K562 (cell line): Measurements from ENCODE around the gene SUPT3H. TPM values are rescaled to one million over a fixed set of nuclear protein-coding genes. Genes with fewer than 3 reads are reported as not detected.

Experiments
- CTBP1 ChIP-seq: fragments of 450-650 bp; IDR thresholded peaks from 2 replicates; pipeline ENCODE4 v1.6.1; 2016; ENCODE audit warnings: borderline replicate concordance
- E2F3 ChIP-seq: fragments of 250-450 bp; sonication (Bioruptor Pico); IDR thresholded peaks from 2 replicates; pipeline ENCODE4 v1.4.0; 2020; ENCODE audit warnings: mild to moderate bottlenecking
- GTF2E2 ChIP-seq: fragments of 200-800 bp; sonication (Bioruptor generic); IDR thresholded peaks from 2 replicates; pipeline ENCODE4 v1.6.1; 2016; ENCODE audit warnings: missing genetic modification characterization, missing compliant biosample characterization
- HDAC6 ChIP-seq: IDR thresholded peaks from 2 replicates; pipeline ENCODE4 v1.6.1; 2012; ENCODE audit warnings: low read depth, mild to moderate bottlenecking, control low read depth, inconsistent platforms, low read length, moderate library complexity
- KDM1A ChIP-seq, 2 experiments: fragments of 450-650 bp; IDR thresholded peaks; 2 replicates each; pipeline ENCODE4 v1.6.1; 2016; ENCODE audit warnings: mild to moderate bottlenecking in 2 of 2
- MIER1 ChIP-seq: fragments of 450-650 bp; IDR thresholded peaks from 2 replicates; pipeline ENCODE4 v1.6.1; 2016; ENCODE audit warnings: antibody characterized with exemption, mild to moderate bottlenecking, low read depth
- MXI1 ChIP-seq: IDR thresholded peaks from 2 replicates; pipeline ENCODE4 v1.6.1; 2011; ENCODE audit warnings: low read depth, mild to moderate bottlenecking, improper control_type of control experiment, low read length
- NFIC ChIP-seq: fragments of 450-650 bp; IDR thresholded peaks from 2 replicates; pipeline ENCODE4 v1.6.1; 2017; ENCODE audit warnings: mild to moderate bottlenecking, inconsistent platforms
- TAF15 ChIP-seq: fragments of 200-400 bp; formaldehyde crosslinking; IDR thresholded peaks from 2 replicates; pipeline ENCODE4 v1.6.1; 2017; ENCODE audit warnings: mild to moderate bottlenecking, low read depth, low read length, moderate library complexity
- XRCC5 ChIP-seq: fragments of 200-400 bp; formaldehyde crosslinking; IDR thresholded peaks from 2 replicates; pipeline ENCODE4 v1.6.1; 2017; ENCODE audit warnings: low read depth, mild to moderate bottlenecking, low read length
- polyA plus RNA-seq, 8 experiments: library from polyadenylated mRNA; depleted of rRNA in 4 of 8; stranded (reverse) in 5 of 8; unstranded in 3 of 8; fragments of >200 nt; fragmentation: Nextera tagmentation in 2 of 8; fragmentation: Illumina TruSeq in 1 of 8; extraction: Ambion mirVana in 2 of 8; extraction: Trizol in 1 of 8; gene quantifications; 2 replicates each; pipeline versions ENCODE4 v1.2.1 to v1.2.3, GENCODE V29; 2011 to 2014; ENCODE audit warnings: inconsistent platforms in 1 of 8, missing spikeins in 1 of 8
- total RNA-seq, 7 experiments: library from RNA; depleted of rRNA in 6 of 7; stranded (reverse); fragments of >200 nt in 6 of 7; fragmentation: Illumina TruSeq in 2 of 7; extraction: Trizol in 2 of 7; gene quantifications; 2 replicates each; pipeline versions ENCODE4 v1.2.1 to v1.2.3, GENCODE V29; 2011 to 2021; ENCODE audit warnings: low replicate concordance in 1 of 7
- TF ChIP-seq, protein P1 (sequence below): fragments of 450-650 bp; IDR thresholded peaks from 2 replicates; pipeline ENCODE4 v1.6.1; 2016; ENCODE audit warnings: low read depth
- TF ChIP-seq, protein P2 (sequence below): fragments of 450-650 bp; formaldehyde crosslinking; IDR thresholded peaks from 2 replicates; pipeline ENCODE4 v1.4.0; 2020; ENCODE audit warnings: mild to moderate bottlenecking, moderate library complexity
- TF ChIP-seq, protein P3 (sequence below): sonication (generic); formaldehyde crosslinking; IDR thresholded peaks from 2 replicates; pipeline ENCODE4 v1.8.1; 2023; ENCODE audit warnings: mild to moderate bottlenecking, missing genetic modification reagents
- TF ChIP-seq, protein P4 (sequence below): fragments of 250-450 bp; sonication (Bioruptor Pico); IDR thresholded peaks from 2 replicates; pipeline ENCODE4 v1.4.0; 2020; ENCODE audit warnings: mild to moderate bottlenecking, moderate library complexity

Gene SUPT3H
- total and polyA plus RNA-seq, 9 of the 15 experiments (the other 6 are each of a cell fraction or from before 2014, with no cell fraction given), result 7.2 to 16.3 (median 11.9) TPM

DNA sequence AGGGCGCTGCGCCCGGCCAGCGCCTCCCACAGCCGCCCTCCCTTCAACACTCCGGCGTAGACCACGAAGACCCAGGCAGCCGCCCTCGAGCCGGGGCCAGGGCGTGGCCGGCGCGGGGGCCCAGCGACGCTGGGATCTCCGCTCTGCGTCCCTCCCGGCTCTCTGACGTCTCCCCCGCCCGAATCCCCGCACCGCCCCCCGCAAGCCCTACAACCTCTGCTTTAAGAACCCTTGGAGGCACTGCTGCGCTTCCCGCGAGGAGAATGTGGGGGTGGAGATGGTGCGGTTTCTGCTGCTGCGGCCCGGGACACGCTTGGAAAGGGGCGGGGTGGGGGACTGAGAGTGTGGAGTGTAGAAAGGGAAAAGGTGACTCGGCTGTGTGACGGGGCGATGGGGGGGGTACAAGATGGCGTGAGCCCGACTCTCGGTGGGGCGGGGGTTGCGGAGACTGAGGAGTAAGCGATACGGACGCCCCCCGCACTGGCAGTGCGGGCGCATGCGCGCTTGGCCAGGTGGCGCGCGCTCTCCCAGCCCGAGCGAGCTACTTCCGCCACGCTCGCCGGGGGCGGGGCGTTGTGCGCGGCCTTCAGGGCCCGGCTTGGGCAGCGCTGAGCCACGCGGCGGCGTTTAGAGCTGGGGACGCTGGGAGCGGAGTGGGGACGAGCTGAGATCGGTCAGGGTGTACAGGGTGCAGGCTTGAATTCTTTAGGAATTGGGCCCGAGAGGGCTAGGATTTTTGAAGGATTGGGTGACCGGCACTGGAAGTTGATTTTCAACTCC is at the start of gene SUPT3H (continued):
- TF ChIP-seq, protein P1, sequence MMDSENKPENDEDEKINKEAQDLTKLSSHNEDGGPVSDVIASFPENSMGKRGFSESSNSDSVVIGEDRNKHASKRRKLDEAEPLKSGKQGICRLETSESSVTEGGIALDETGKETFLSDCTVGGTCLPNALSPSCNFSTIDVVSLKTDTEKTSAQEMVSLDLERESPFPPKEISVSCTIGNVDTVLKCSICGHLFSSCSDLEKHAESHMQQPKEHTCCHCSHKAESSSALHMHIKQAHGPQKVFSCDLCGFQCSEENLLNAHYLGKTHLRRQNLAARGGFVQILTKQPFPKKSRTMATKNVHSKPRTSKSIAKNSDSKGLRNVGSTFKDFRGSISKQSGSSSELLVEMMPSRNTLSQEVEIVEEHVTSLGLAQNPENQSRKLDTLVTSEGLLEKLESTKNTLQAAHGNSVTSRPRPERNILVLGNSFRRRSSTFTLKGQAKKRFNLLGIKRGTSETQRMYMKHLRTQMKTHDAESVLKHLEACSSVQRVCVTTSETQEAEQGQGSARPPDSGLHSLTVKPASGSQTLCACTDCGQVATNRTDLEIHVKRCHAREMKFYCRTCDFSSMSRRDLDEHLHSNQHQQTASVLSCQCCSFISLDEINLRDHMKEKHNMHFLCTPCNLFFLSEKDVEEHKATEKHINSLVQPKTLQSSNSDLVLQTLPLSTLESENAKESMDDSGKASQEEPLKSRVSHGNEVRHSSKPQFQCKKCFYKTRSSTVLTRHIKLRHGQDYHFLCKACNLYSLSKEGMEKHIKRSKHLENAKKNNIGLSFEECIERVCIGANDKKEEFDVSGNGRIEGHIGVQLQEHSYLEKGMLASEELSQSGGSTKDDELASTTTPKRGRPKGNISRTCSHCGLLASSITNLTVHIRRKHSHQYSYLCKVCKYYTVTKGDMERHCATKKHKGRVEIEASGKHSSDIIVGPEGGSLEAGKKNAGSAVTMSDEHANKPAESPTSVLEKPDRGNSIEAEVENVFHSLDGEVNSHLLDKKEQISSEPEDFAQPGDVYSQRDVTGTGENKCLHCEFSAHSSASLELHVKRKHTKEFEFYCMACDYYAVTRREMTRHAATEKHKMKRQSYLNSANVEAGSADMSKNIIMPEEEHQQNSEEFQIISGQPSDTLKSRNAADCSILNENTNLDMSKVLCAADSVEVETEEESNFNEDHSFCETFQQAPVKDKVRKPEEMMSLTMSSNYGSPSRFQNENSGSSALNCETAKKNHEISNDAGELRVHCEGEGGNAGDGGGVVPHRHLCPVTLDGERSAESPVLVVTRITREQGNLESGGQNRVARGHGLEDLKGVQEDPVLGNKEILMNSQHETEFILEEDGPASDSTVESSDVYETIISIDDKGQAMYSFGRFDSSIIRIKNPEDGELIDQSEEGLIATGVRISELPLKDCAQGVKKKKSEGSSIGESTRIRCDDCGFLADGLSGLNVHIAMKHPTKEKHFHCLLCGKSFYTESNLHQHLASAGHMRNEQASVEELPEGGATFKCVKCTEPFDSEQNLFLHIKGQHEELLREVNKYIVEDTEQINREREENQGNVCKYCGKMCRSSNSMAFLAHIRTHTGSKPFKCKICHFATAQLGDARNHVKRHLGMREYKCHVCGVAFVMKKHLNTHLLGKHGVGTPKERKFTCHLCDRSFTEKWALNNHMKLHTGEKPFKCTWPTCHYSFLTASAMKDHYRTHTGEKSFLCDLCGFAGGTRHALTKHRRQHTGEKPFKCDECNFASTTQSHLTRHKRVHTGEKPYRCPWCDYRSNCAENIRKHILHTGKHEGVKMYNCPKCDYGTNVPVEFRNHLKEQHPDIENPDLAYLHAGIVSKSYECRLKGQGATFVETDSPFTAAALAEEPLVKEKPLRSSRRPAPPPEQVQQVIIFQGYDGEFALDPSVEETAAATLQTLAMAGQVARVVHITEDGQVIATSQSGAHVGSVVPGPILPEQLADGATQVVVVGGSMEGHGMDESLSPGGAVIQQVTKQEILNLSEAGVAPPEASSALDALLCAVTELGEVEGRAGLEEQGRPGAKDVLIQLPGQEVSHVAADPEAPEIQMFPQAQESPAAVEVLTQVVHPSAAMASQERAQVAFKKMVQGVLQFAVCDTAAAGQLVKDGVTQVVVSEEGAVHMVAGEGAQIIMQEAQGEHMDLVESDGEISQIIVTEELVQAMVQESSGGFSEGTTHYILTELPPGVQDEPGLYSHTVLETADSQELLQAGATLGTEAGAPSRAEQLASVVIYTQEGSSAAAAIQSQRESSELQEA, result no peak
- TF ChIP-seq, protein P2, sequence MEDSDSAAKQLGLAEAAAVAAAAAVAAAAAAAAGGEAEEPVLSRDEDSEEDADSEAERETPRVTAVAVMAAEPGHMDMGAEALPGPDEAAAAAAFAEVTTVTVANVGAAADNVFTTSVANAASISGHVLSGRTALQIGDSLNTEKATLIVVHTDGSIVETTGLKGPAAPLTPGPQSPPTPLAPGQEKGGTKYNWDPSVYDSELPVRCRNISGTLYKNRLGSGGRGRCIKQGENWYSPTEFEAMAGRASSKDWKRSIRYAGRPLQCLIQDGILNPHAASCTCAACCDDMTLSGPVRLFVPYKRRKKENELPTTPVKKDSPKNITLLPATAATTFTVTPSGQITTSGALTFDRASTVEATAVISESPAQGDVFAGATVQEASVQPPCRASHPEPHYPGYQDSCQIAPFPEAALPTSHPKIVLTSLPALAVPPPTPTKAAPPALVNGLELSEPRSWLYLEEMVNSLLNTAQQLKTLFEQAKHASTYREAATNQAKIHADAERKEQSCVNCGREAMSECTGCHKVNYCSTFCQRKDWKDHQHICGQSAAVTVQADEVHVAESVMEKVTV, result peak; percentile 41; the same call in 1 of the 2 replicates
- TF ChIP-seq MXI1 (no peak; the same call in 1 of the 2 replicates), E2F3 (peak; percentile 41; the same call in 1 of the 2 replicates), GTF2E2 (tag) (peak; percentile 79), NFIC (peak; percentile 60), HDAC6 (no peak), KDM1A (IDR thresholded peaks at IDR 0.05) (peak; percentile 54 to 81; a peak in 3 of 4 replicates), TAF15 (no peak), MIER1 (no peak), CTBP1 (peak; percentile 92), XRCC5 (no peak)
- TF ChIP-seq, protein P3, sequence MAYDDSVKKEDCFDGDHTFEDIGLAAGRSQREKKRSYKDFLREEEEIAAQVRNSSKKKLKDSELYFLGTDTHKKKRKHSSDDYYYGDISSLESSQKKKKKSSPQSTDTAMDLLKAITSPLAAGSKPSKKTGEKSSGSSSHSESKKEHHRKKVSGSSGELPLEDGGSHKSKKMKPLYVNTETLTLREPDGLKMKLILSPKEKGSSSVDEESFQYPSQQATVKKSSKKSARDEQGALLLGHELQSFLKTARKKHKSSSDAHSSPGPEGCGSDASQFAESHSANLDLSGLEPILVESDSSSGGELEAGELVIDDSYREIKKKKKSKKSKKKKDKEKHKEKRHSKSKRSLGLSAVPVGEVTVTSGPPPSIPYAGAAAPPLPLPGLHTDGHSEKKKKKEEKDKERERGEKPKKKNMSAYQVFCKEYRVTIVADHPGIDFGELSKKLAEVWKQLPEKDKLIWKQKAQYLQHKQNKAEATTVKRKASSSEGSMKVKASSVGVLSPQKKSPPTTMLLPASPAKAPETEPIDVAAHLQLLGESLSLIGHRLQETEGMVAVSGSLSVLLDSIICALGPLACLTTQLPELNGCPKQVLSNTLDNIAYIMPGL, result 0 out of 2 replicates have a peak, but pooled peaks have one; percentile 4
- TF ChIP-seq, protein P4, sequence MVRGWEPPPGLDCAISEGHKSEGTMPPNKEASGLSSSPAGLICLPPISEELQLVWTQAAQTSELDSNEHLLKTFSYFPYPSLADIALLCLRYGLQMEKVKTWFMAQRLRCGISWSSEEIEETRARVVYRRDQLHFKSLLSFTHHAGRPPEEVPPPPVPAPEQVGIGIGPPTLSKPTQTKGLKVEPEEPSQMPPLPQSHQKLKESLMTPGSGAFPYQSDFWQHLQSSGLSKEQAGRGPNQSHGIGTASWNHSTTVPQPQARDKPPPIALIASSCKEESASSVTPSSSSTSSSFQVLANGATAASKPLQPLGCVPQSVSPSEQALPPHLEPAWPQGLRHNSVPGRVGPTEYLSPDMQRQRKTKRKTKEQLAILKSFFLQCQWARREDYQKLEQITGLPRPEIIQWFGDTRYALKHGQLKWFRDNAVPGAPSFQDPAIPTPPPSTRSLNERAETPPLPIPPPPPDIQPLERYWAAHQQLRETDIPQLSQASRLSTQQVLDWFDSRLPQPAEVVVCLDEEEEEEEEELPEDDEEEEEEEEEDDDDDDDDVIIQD, result no peak; the same call in 1 of the 2 replicates
